Vagina (tissue), 2 donors: ENCODE measurements around the gene CASZ1. TPM values are rescaled to one million over a fixed set of nuclear protein-coding genes. Genes with fewer than 3 reads are reported as not detected.

Source experiments
- DNase-seq, 2 donors: peaks; one replicate each; pipeline ENCODE4 v3.0.0-alpha.2; 2017; ENCODE audit errors: extremely low spot score in 2 of 2
- H3K27ac ChIP-seq: fragments of 200-600 bp; sonication (generic); one replicate; pipeline ENCODE4 v1.5.1; 2019
- H3K27me3 ChIP-seq: fragments of 200-600 bp; sonication (generic); one replicate; pipeline ENCODE4 v1.5.1; 2019
- H3K36me3 ChIP-seq, 2 donors: fragments of 200-600 bp; sonication (generic); one replicate each; pipeline ENCODE4 v1.5.1; 2017 to 2019
- H3K4me1 ChIP-seq: fragments of 200-600 bp; sonication (generic); one replicate; pipeline ENCODE4 v1.5.1; 2019
- H3K4me3 ChIP-seq, 2 donors: fragments of 200-600 bp; sonication (generic); 1 replicate in 1 of 2; 2 replicates in 1 of 2; pipeline ENCODE4 v1.5.1; 2016 to 2019
- H3K9me3 ChIP-seq: fragments of 200-600 bp; sonication (generic); one replicate; pipeline ENCODE4 v1.5.1; 2019
- POLR2A ChIP-seq, 2 donors: fragments of 450-650 bp; IDR thresholded peaks; one replicate each; pipeline ENCODE4 v1.6.1; 2017; ENCODE audit warnings: antibody characterized with exemption in 2 of 2, mild to moderate bottlenecking in 2 of 2, moderate library complexity in 2 of 2
- POLR2AphosphoS5 ChIP-seq, 2 donors: sonication (generic); formaldehyde crosslinking; IDR thresholded peaks; one replicate each; pipeline ENCODE4 v1.9.0; 2017; ENCODE audit warnings: antibody characterized with exemption in 2 of 2, mild to moderate bottlenecking in 2 of 2, low read depth in 1 of 2; ENCODE audit not compliant: insufficient read depth in 1 of 2
- intact Hi-C: fragments of 100-400 bp; cut with DNase I; formaldehyde crosslinking; loops from one replicate; pipeline ENCODE4 v1.15.1; 2023
- total RNA-seq: library from RNA; depleted of rRNA; stranded (reverse); fragments of >200 nt; gene quantifications from one replicate; pipeline ENCODE4 v1.2.3, GENCODE V29; 2016
- TF ChIP-seq, protein P1 (sequence below), 3 experiments: fragments of 450-650 bp in 2 of 3; fragments of 200-600 bp in 1 of 3; sonication (generic) in 1 of 3; IDR thresholded peaks; one replicate each; pipeline ENCODE4 v1.5.1; 2017 to 2019; ENCODE audit warnings: antibody characterized with exemption in 3 of 3, mild to moderate bottlenecking in 2 of 3, moderate library complexity in 2 of 3

CASZ1 gene
- total RNA-seq, 1 donor from 2014 or later: 30.7 TPM

DNA sequence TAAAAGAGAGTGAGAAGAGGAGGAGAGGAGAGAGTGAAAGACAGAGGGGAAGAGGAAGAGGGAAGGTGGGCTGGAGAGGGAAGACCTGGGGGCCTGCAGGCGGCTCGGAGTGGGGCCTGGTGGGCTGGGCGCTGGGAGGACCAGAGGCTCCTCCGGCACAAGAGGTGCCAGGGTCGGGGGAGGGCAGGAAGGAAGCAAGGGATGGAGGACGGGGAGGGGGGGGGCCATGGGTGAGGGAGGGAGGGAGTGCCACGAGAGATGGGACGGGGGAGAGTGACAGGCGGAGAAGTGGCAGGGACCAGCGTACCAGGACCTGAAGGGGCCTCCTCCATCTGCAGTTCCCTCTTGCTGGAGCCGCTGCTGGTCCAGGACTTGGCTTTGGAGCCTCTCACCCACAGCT, 87.7 kb downstream of the CASZ1 start:
- no peaks in the 10 kb centered on the region for H3K4me1 ChIP-seq
- no peak for TF ChIP-seq POLR2AphosphoS5 (IDR thresholded peaks at IDR 0.05; ENCODE audit: insufficient read depth in 1 of 2, low read depth in 1 of 2)
- TF ChIP-seq POLR2A (IDR thresholded peaks at IDR 0.05): no peak
- TF ChIP-seq, protein P1, sequence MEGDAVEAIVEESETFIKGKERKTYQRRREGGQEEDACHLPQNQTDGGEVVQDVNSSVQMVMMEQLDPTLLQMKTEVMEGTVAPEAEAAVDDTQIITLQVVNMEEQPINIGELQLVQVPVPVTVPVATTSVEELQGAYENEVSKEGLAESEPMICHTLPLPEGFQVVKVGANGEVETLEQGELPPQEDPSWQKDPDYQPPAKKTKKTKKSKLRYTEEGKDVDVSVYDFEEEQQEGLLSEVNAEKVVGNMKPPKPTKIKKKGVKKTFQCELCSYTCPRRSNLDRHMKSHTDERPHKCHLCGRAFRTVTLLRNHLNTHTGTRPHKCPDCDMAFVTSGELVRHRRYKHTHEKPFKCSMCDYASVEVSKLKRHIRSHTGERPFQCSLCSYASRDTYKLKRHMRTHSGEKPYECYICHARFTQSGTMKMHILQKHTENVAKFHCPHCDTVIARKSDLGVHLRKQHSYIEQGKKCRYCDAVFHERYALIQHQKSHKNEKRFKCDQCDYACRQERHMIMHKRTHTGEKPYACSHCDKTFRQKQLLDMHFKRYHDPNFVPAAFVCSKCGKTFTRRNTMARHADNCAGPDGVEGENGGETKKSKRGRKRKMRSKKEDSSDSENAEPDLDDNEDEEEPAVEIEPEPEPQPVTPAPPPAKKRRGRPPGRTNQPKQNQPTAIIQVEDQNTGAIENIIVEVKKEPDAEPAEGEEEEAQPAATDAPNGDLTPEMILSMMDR (IDR thresholded peaks at IDR 0.05): no peak
- no peak for DNase-seq
- intact Hi-C loops: no loop called here
- no peaks in the 10 kb centered on the region for H3K27me3 ChIP-seq
- no peak overlapping the region for H3K4me3 ChIP-seq
- no peaks in the 10 kb centered on the region for H3K9me3 ChIP-seq
- H3K27ac ChIP-seq: no peak overlapping the region
- H3K36me3 ChIP-seq: no peaks in the 10 kb centered on the region

DNA sequence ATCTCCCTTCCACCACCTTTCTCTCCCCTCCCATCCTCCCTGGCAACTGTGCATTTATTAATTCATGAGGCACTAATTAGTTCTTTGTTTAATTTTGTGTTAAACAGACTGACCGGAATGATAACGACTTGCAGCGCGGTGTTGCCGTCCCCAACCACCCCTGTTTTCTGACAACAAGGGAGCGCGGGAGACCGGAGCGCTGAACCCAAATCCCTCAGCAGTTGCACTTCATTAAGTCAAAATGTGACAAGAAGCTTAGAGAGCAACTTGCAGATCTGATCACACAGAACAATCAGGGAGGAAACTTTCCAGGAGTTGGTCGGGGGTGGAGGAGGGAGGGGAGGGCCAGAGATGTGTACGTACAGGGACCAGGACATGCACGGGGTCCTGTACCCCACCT, 89.2 kb downstream of the CASZ1 start:
- Histone ChIP-seq H3K27ac (no peak overlapping the region), H3K27me3 (no peaks in the 10 kb centered on the region), H3K4me3 (no peak overlapping the region), H3K4me1 (no peaks in the 10 kb centered on the region), H3K36me3 (no peaks in the 10 kb centered on the region), H3K9me3 (no peaks in the 10 kb centered on the region)
- no peak for TF ChIP-seq POLR2AphosphoS5 (IDR thresholded peaks at IDR 0.05; ENCODE audit: insufficient read depth in 1 of 2, low read depth in 1 of 2)
- no peak for TF ChIP-seq POLR2A (IDR thresholded peaks at IDR 0.05)
- TF ChIP-seq, protein P1 (IDR thresholded peaks at IDR 0.05): no peak
- no peak for DNase-seq
- intact Hi-C loops: no loop called here

DNA sequence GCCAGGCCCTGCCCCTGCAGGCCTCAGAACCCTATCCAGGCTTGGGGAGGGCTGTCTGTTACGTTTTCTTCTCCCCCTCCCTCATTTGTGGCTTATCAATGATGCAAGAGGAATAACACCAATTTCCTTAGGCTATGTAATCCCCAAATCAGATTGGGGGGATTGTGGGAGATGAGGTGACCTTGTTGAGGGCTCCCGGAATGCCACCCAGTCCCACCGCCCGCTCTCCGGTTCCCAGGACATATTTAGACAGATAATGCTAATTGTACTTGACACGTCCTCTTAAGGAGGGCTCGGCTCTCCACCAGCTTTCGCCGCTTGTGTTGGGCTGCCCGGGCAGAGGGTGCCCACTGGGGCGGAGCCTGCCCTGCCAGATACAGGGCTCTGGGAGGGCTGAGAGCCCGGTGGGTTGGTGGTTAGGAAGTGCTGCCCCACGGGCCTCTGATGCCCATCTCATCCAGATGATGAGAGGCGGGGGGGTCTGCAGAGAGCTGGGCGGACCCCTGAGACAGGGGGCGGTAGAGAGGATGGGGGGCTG, 90.0 kb downstream of the CASZ1 start:
- Histone ChIP-seq H3K9me3 (no peaks in the 10 kb centered on the region), H3K4me3 (no peak overlapping the region), H3K4me1 (no peaks in the 10 kb centered on the region), H3K36me3 (no peaks in the 10 kb centered on the region), H3K27me3 (no peaks in the 10 kb centered on the region), H3K27ac (no peak overlapping the region)
- intact Hi-C loops: no loop called here
- DNase-seq: no peak
- TF ChIP-seq POLR2AphosphoS5 (IDR thresholded peaks at IDR 0.05; ENCODE audit: insufficient read depth in 1 of 2, low read depth in 1 of 2) (no peak), POLR2A (IDR thresholded peaks at IDR 0.05) (no peak)
- TF ChIP-seq, protein P1 (IDR thresholded peaks at IDR 0.05): no peak

DNA sequence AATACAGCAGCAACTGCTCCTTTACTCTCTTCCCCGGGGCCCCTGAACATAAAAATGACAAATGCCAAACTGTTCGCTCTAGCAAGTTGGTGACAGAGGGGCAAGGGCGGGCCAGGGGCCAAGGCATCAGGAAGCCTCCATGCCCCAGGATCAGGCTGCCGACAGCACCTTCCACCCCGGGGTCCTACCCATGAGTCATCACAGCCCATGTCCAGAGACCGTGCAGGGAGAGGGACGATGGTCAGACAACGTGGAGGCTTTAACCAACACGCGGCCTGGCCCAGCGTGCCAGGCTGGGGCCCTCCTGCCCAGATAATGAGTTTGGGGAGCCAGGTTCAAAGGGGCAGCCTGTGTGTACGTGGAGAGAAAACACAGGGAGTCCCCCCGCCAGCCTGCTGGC, 90.5 kb downstream of the CASZ1 start:
- Histone ChIP-seq H3K27me3 (no peaks in the 10 kb centered on the region), H3K4me1 (no peaks in the 10 kb centered on the region), H3K36me3 (no peaks in the 10 kb centered on the region), H3K4me3 (no peak overlapping the region), H3K9me3 (no peaks in the 10 kb centered on the region), H3K27ac (no peak overlapping the region)
- TF ChIP-seq POLR2A (IDR thresholded peaks at IDR 0.05) (no peak), POLR2AphosphoS5 (IDR thresholded peaks at IDR 0.05; ENCODE audit: insufficient read depth in 1 of 2, low read depth in 1 of 2) (no peak)
- TF ChIP-seq, protein P1 (IDR thresholded peaks at IDR 0.05): no peak
- intact Hi-C loops: no loop called here
- DNase-seq: no peak

DNA sequence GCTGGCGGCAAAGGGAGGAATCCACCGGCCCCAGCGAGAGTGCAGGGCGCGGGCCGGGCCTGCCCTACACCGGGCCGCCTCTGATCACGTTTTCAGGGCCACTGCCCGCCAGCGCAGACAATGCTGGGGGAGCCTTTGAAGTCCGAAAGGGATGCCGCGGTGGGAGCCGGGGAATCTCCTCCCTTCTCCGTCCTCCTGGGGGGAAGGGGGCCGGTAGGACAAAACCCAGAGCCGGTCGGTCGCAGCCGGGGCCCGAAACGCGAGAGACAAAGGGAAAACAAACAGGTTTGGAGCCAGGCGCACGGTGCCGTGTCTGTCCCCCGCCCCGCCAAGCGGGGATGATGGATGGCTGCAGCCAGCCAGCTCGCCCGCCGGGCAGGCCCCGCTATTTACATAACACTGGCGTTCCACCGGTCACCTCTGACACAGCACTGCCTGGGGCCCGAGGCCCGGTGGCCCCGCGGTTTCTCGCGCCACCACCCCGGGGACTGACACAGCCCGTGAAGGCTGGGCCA, 92.0 kb downstream of the CASZ1 start:
- H3K27ac ChIP-seq: no peak overlapping the region
- H3K4me3 ChIP-seq: no peak overlapping the region
- no peaks in the 10 kb centered on the region for H3K9me3 ChIP-seq
- DNase-seq: no peak
- intact Hi-C loops: no loop called here
- peaks cover 1% of the 10 kb centered on the region for H3K4me1 ChIP-seq
- TF ChIP-seq POLR2AphosphoS5 (IDR thresholded peaks at IDR 0.05; ENCODE audit: insufficient read depth in 1 of 2, low read depth in 1 of 2): no peak
- TF ChIP-seq, protein P1 (IDR thresholded peaks at IDR 0.05): no peak
- TF ChIP-seq POLR2A (IDR thresholded peaks at IDR 0.05): no peak
- no peaks in the 10 kb centered on the region for H3K27me3 ChIP-seq
- no peaks in the 10 kb centered on the region for H3K36me3 ChIP-seq
